GM13976 (cell line): ENCODE measurements around the gene OR6C2.
"Not testable (repeated sequence)": the region's sequence is repeated elsewhere in the genome, so short reads cannot be mapped to it uniquely, and the experiment has no call there.

Source experiments
- DNase-seq: peaks from one replicate; pipeline ENCODE4 v3.0.0; 2012; ENCODE audit warnings: low spot score
- in situ Hi-C: fragments of 300-500 bp; cut with MboI; formaldehyde crosslinking; loops from one replicate; pipeline ENCODE4 v1.12.0; 2022; ENCODE audit warnings: low sequenced_read_pairs, mixed read lengths, inconsistent platforms; ENCODE audit not compliant: unreplicated experiment
- TF ChIP-seq, protein P1 (sequence below): IDR thresholded peaks from 2 replicates; pipeline ENCODE4 v1.5.1; 2012; ENCODE audit warnings: borderline replicate concordance, mild to moderate bottlenecking; ENCODE audit not compliant: insufficient read depth; ENCODE audit errors: extremely low read depth, missing control alignments, control extremely low read depth

The OR6C2 gene

DNA sequence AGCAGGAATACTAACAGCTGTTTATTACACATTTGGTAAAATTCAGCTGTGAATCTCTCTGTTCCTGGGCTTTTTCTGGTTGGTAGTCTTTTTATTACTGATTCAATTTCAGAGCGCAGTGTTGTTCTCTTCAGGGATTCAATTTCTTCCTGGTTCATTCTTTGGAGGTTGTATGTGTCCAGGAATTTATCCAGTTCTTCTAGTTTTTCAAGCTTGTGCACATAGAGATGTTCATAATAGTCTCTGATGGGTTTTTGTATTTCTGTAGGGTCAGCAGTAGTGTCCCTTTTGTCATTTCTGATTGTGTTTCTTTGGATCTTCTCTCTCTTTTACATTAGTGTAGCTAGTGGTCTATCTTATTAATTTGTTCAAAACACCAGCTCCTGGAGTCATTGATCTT lies 26.9 kb upstream of the OR6C2 start:
- in situ Hi-C loops, result no loop called here
- DNase-seq, result no peak
- TF ChIP-seq, protein P1, sequence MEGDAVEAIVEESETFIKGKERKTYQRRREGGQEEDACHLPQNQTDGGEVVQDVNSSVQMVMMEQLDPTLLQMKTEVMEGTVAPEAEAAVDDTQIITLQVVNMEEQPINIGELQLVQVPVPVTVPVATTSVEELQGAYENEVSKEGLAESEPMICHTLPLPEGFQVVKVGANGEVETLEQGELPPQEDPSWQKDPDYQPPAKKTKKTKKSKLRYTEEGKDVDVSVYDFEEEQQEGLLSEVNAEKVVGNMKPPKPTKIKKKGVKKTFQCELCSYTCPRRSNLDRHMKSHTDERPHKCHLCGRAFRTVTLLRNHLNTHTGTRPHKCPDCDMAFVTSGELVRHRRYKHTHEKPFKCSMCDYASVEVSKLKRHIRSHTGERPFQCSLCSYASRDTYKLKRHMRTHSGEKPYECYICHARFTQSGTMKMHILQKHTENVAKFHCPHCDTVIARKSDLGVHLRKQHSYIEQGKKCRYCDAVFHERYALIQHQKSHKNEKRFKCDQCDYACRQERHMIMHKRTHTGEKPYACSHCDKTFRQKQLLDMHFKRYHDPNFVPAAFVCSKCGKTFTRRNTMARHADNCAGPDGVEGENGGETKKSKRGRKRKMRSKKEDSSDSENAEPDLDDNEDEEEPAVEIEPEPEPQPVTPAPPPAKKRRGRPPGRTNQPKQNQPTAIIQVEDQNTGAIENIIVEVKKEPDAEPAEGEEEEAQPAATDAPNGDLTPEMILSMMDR, result no peak

DNA sequence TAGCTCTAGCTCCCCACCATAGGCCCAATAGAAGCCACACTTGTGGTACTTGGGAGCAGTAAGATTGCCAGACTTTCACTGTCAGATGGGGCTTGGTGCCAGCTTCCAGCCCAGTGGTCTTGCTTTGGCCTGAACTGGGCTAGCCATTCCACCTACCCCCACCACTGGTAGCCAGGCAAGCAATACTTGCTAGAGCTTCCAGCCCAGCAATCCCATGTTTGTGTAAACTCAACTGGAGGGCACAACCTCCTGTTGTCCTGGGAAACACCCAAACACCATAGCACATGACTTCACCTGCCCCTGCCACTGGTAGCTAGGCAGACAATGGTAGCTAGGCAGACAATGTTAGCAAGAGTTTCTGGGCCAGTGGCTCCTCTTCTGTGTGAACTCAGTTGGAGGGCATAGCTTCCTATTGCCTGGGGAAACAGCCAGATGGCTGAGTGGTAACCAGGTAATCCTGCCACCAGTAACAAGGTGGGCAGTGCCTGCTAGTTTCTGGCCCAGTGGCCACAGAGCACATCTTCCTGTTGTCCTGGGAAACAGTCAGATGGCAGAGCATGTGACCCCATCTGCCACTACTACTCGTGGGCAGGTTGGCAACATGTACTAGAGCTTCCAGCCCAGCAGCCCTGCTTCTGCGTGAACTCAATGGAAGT lies 23.4 kb upstream of the OR6C2 start:
- in situ Hi-C loops, result no loop called here
- TF ChIP-seq, protein P1, result no peak
- no peak for DNase-seq

DNA sequence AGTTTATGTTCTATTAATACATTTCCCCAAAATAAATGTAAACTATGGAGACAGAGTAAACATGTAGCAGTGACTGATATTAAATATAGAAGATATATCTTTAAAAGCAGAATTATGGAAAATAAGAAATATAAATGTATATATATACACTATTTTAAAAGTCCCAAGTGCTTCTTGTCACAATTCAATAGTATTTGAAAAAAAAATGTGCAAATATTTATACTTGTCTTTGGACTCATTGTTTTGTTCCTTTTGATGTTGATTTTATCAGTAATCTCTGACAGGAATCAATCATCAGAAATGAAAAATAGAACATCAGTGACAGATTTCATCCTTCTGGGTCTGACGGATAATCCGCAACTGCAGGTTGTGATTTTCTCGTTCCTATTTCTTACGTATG lies 17.9 kb upstream of the OR6C2 start, which contains the start of gene OR6C76:
TSS of gene OR6C76 (plus strand) at position 301 of the 400 bp plus-strand sequence. CDS start at position 301, 0 bp downstream.
- TF ChIP-seq, protein P1, result no peak
- in situ Hi-C loops, result no loop called here
- no peak for DNase-seq

DNA sequence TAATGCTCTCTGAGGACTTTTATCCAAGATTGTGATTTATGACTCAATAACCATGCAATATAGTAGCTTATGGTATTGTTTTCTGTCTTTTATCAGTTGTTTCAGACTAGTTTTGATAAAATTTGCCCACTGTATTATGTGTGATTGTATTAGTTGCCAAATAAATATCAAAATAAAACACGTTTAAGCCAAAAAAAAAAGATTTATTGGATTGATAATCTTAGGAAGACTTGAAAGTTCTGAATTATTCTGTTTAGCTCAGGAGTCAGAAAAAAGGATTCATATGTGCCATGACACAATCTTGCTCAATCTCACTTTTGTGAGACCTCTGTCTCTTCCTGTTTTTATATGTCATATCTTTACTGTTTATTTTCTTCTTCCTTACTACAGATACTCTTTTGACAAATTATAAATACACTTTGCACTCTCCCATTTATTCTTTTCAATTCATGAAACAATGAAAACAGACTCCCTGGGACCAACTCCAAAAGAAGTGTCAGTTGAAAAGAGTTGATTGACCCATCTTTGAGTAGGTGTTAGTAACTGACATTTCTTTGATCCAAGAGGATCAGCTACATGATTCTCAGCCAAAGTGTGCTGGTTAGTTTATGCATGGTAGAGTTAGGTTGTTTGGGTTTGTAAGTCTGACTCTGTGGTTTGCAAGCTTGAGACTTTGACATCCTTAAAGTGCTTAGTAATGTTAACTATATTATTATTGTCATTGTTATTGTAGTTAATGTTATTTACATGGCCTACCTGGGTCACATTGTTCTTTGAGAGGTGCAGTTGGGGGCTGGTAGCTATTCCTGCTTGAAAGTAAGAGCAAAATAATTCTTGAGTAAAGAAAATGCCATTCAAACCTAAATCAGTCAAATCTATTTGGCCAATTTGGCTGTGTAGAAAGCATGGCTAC lies 15.3 kb upstream of the OR6C2 start:
- DNase-seq, result no peak
- TF ChIP-seq, protein P1, result no peak
- in situ Hi-C loops, result no loop called here

DNA sequence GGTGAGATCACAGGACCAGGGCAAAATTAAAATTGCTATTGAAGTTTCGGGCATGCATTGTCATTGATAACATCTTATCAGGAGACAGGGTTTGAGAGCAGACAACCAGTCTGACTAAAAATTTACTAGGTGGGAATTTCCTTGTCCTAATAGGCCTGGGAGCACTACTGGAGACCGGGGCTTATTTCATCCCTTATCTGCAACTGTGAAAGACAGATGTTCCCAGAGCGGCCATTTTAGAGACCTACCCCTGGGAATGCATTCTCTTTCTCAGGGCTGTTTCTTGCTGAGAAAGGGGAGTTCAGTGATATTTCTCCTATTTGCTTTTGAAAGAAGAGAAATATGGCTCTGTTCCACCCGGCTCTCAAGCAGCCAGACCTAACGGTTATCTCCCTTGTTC lies 2.6 kb upstream of the OR6C2 start:
- in situ Hi-C loops, result not testable (repeated sequence)

DNA sequence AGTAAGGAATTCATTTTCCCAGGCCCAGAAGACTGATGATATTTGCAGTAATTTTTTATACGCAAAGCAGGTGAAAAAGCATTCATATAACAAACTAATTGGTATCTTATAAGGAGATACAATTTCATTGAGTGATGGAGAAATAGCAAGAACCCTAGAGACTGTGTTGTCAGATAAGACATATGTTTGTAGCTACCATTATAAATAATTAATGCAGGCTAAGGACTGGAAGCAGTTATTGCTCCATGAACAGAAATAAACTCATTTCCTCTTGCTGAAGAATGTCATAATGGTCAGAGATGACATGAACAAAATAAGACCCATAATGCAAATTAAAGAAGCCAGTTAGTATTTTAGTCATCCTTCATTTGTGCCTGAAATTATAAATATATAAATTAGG lies 1.5 kb downstream of the OR6C2 start:
- TF ChIP-seq, protein P1, result no peak
- no peak for DNase-seq
- in situ Hi-C loops, result no loop called here

More for the DNA sequence above, 2.6 kb upstream of the OR6C2 start:
- DNase-seq, result not testable (repeated sequence)

DNA sequence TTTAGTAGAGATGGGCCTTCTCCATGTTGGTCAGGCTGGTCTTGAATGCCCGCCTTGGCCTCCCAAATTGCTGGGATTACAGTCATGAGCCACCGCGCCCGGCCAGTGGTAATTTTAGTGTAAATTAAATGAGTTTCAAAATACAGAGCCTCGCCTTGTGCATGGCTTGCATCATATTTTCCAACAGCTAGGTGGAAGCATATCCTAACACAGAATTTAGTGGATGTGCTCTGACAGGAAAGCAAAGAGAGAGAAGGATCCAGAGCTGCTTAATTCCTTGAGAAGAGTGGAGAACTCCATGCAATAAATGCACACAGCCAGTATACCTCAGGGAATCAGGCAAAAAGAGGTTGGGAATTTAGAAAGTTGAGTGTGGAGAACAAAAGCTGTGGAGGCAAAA lies 2.5 kb downstream of the OR6C2 start:
- no peak for DNase-seq
- TF ChIP-seq, protein P1, result no peak
- in situ Hi-C loops, result no loop called here
